Gastroesophageal sphincter (tissue), 3 donors: ENCODE data around the gene WDR6.

Experiments
- CTCF ChIP-seq, 4 experiments: fragments of 200-600 bp in 2 of 4; fragments of 450-650 bp in 2 of 4; sonication (generic) in 1 of 4; IDR thresholded peaks; one replicate each; pipeline ENCODE4 v1.5.1; 2017 to 2019; ENCODE audit warnings: antibody characterized with exemption in 4 of 4, mild to moderate bottlenecking in 2 of 4, moderate library complexity in 2 of 4
- POLR2A ChIP-seq, 2 donors: fragments of 450-650 bp; IDR thresholded peaks; one replicate each; pipeline ENCODE4 v1.6.1; 2017; ENCODE audit warnings: antibody characterized with exemption in 2 of 2, mild to moderate bottlenecking in 2 of 2, moderate library complexity in 1 of 2
- POLR2AphosphoS5 ChIP-seq: sonication (generic); formaldehyde crosslinking; IDR thresholded peaks from one replicate; pipeline ENCODE4 v1.6.1; 2017; ENCODE audit warnings: antibody characterized with exemption

DNA sequence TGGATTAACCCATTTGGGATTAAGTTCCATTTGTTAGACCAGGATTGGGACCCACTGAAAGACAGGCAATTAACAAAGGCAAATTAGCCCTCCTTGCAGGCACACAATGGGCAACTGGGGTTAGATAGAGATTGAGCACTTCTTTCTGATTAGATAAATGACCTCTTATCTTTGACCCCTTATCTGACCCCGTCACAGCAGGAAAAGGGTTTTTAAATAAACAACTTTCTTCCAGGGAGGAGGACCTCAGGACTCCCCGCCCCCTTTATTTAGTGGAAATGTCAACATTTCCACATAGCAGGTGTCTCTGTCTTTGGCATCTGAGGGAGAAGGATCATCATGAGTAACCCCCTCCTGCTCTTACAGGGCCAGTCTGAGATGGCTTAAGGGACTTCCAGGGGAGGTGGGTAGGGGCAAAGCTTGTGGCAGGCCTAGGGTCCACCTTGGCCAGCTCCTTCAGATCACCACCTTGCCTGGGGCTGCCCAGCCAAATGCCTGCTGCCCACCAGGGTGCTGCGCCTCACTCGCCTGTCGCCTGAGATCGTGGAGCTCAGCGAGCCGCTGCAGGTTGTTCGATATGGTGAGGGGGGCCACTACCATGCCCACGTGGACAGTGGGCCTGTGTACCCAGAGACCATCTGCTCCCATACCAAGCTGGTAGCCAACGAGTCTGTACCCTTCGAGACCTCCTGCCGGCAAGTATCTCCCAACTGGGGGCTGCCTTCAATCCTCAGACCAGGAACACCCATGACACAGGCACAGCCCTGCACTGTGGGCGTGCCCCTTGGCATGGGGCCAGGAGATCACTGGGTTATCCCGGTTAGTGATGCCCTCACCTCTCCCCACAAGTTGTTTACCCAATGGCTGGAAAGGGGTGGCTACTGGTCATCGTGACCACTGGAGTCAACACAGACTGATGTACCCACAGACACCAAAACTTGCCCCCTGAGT, 2.6 kb upstream of the WDR6 start:
- TF ChIP-seq POLR2AphosphoS5 (no peak), CTCF (IDR thresholded peaks at IDR 0.05) (no peak), POLR2A (IDR thresholded peaks at IDR 0.05) (no peak)
